Anterior cingulate cortex (tissue), 58 donors: ENCODE results near the gene PDXP.

Experiments
- DNase-seq, 58 donors: peaks; one replicate each; lab custom pipeline; 2025; lab: John Stamatoyannopoulos, UW

Gene PDXP

GRCh38 chr22:37627121-37627520 is 31.4 kb upstream of the PDXP start:
- DNase-seq: no peak

- DNase-seq: peak in 11 of 58 donors; percentile 10 to 38 (median 23)
These were observed 31.0 kb upstream of the PDXP start for GRCh38 chr22:37627545-37627944.

- no peak for DNase-seq
These were observed 29.7 kb upstream of the PDXP start for GRCh38 chr22:37628830-37629229.

GRCh38 chr22:37629928-37630327 is 28.6 kb upstream of the PDXP start:
- no peak for DNase-seq

GRCh38 chr22:37630839-37631435 is 27.6 kb upstream of the PDXP start:
- DNase-seq: no peak

GRCh38 chr22:37631448-37632173 is 26.9 kb upstream of the PDXP start:
- no peak for DNase-seq

- DNase-seq: no peak
These were observed 26.1 kb upstream of the PDXP start for GRCh38 chr22:37632174-37633088.

GRCh38 chr22:37633089-37633624 is 25.4 kb upstream of the PDXP start:
- DNase-seq: no peak

GRCh38 chr22:37633625-37634416 is 24.7 kb upstream of the PDXP start:
- DNase-seq: peak in 56 of 58 donors; percentile 20 to 89 (median 72)

- DNase-seq: peak in 1 of 58 donors; percentile 23
These were observed 24.1 kb upstream of the PDXP start for GRCh38 chr22:37634417-37634924.

GRCh38 chr22:37635157-37635556 is 23.4 kb upstream of the PDXP start:
- no peak for DNase-seq

- DNase-seq: peak in 7 of 58 donors; percentile 17 to 46 (median 21)
These were observed 22.2 kb upstream of the PDXP start for GRCh38 chr22:37636186-37636948.

- no peak for DNase-seq
These were observed 21.6 kb upstream of the PDXP start for GRCh38 chr22:37636949-37637273.

- DNase-seq: no peak
These were observed 20.0 kb upstream of the PDXP start for GRCh38 chr22:37638391-37639069.

GRCh38 chr22:37639070-37639760 is 19.3 kb upstream of the PDXP start, which contains the start of gene SH3BP1:
TSS of gene SH3BP1 (plus strand) at chr22:37639669. CDS start at chr22:37639788, 119 bp downstream.
- DNase-seq: peak in 1 of 58 donors; percentile 68

- DNase-seq: peak in 1 of 58 donors; percentile 68
These were observed 18.5 kb upstream of the PDXP start for GRCh38 chr22:37639771-37640590.
